K562 (cell line): ENCODE measurements around the gene GNAI2. TPM values are rescaled to one million over a fixed set of nuclear protein-coding genes. Genes with fewer than 3 reads are reported as not detected.

Source experiments
- ATAC-seq: fragments of 200-7000 bp; cut with Tn5 transposase; 3 replicates; pipeline ENCODE4 v1.9.1; 2020; ENCODE audit warnings: moderate library complexity
- BruUV-seq: library from RNA; stranded (reverse); fragments of 400-500 nt; replicated peaks from 2 replicates; lab custom pipeline; 2021; lab: Mats Ljungman, UMichigan
- CTCF ChIA-PET: fragments of 300-600 bp; formaldehyde crosslinking; extraction: SDS; loops from one replicate; lab custom pipeline; 2021; ENCODE audit warnings: low intra/inter-chr PET ratio; lab: Yijun Ruan, JAX
- POLR2A ChIA-PET: fragments of 300-600, 350-650 bp; sonication (Branson Sonifier 250); formaldehyde crosslinking; extraction: SDS; loops from one replicate; lab custom pipeline; 2021; ENCODE audit warnings: antibody characterized with exemption, inconsistent platforms; lab: Yijun Ruan, JAX
- DNase-seq, 4 experiments: peaks; one replicate each; pipeline versions ENCODE4 v3.0.0 to v3.0.0-alpha.2; 2011 to 2018; ENCODE audit warnings: low spot score in 3 of 4, mixed read lengths in 3 of 4; ENCODE audit errors: extremely low read depth in 1 of 4
- FAIRE-seq: peaks from 2 replicates; lab custom pipeline; 2011; peaks lifted over from hg19 to GRCh38; lab: Jason Lieb, UNC
- H2AFZ ChIP-seq: 2 replicates; pipeline ENCODE4 v1.6.0; 2011; ENCODE audit warnings: low read depth, low read length, control low read depth, inconsistent platforms
- H3K27ac ChIP-seq: fragments of 200-600 bp; 3 replicates; pipeline ENCODE4 v1.8.0; 2011; ENCODE audit warnings: low read depth, mild to moderate bottlenecking, control low read depth, inconsistent platforms, low read length, moderate library complexity, mixed read lengths; ENCODE audit errors: extremely low read depth
- H3K27me3 ChIP-seq, 2 experiments: fragments of 300-600 bp in 1 of 2; 2 replicates in 1 of 2; 3 replicates in 1 of 2; pipeline versions ENCODE4 v1.6.0 to v1.8.0; 2011; ENCODE audit warnings: inconsistent platforms in 2 of 2, low read length in 2 of 2, mild to moderate bottlenecking in 1 of 2, mixed read lengths in 1 of 2, moderate library complexity in 1 of 2; ENCODE audit not compliant: control insufficient read depth in 2 of 2, insufficient read depth in 2 of 2
- H3K36me3 ChIP-seq: fragments of 300-600 bp; 3 replicates; pipeline ENCODE4 v1.8.0; 2011; ENCODE audit warnings: mild to moderate bottlenecking, low read length, inconsistent platforms; ENCODE audit not compliant: control insufficient read depth, insufficient read depth
- H3K4me1 ChIP-seq, 2 experiments: fragments of 200-600 bp in 1 of 2; replicated peaks in 1 of 2; 2 replicates in 1 of 2; 3 replicates in 1 of 2; pipeline versions ENCODE4 v1.5.1 to v1.8.0; 2011; ENCODE audit warnings: inconsistent platforms in 2 of 2, low read length in 2 of 2, mild to moderate bottlenecking in 1 of 2, mixed read lengths in 1 of 2, moderate library complexity in 1 of 2; ENCODE audit not compliant: control insufficient read depth in 2 of 2, insufficient read depth in 2 of 2
- H3K4me2 ChIP-seq: 2 replicates; pipeline ENCODE4 v1.6.1; 2011; ENCODE audit warnings: low read length, control low read depth, inconsistent platforms, mixed read lengths; ENCODE audit not compliant: insufficient read depth
- H3K4me3 ChIP-seq: fragments of 200-600 bp; sonication (generic), shearing (Covaris generic); 2 replicates; pipeline ENCODE4 v1.5.1; 2016; ENCODE audit warnings: control low read depth, inconsistent platforms
- H3K79me2 ChIP-seq: fragments of 200-600 bp; 3 replicates; pipeline ENCODE4 v1.8.0; 2011; ENCODE audit warnings: low read length, inconsistent platforms; ENCODE audit not compliant: control insufficient read depth, insufficient read depth
- H3K9ac ChIP-seq, 2 experiments: 2 replicates each; pipeline versions ENCODE4 v1.6.0 to v1.6.1; 2011; ENCODE audit warnings: low read depth in 2 of 2, low read length in 2 of 2, control low read depth in 1 of 2, inconsistent platforms in 1 of 2, mild to moderate bottlenecking in 1 of 2, mixed read lengths in 1 of 2; ENCODE audit not compliant: insufficient read depth in 1 of 2
- H3K9me1 ChIP-seq: one replicate; pipeline ENCODE4 v1.6.0; 2011; ENCODE audit warnings: inconsistent platforms, mild to moderate bottlenecking, low read length, moderate library complexity; ENCODE audit not compliant: control insufficient read depth, insufficient read depth
- H3K9me3 ChIP-seq: replicated peaks from 2 replicates; pipeline ENCODE4 v1.5.1; 2011; ENCODE audit warnings: low read depth, low read length, inconsistent platforms; ENCODE audit not compliant: control insufficient read depth, insufficient read depth
- H4K20me1 ChIP-seq: replicated peaks from 2 replicates; pipeline ENCODE4 v1.6.1; 2011; ENCODE audit warnings: low read length, inconsistent platforms, mixed read lengths; ENCODE audit not compliant: control insufficient read depth, insufficient read depth
- HDGF ChIP-seq: fragments of 450-650 bp; IDR thresholded peaks from 2 replicates; pipeline ENCODE4 v1.6.1; 2016
- SMARCC2 ChIP-seq: fragments of 450-650 bp; IDR thresholded peaks from 2 replicates; pipeline ENCODE4 v1.6.1; 2017; ENCODE audit warnings: antibody characterized with exemption, moderate library complexity, mild to moderate bottlenecking, low read depth
- ZNF699 ChIP-seq: fragments of 250-450 bp; sonication (Bioruptor Pico); IDR thresholded peaks from 2 replicates; pipeline ENCODE4 v1.8.0; 2021; ENCODE audit warnings: mild to moderate bottlenecking, moderate library complexity; ENCODE audit not compliant: insufficient replicate concordance
- WGBS: fragments of 100-300 bp; shearing (Covaris generic); methylation state at CpG from one replicate; pipeline ENCODE4 v1.1.6; 2016; ENCODE audit warnings: low coverage, mixed read lengths; ENCODE audit not compliant: insufficient coverage; ENCODE audit errors: missing lambda C conversion rate; 5-methylcytosine and 5-hydroxymethylcytosine counted together
- in situ Hi-C: fragments of 300-500 bp; cut with MboI; formaldehyde crosslinking; loops from 4 replicates; pipeline ENCODE4 v1.15.0; 2018; ENCODE audit warnings: inconsistent platforms, mixed read lengths
- intact Hi-C: fragments of 100-400 bp; cut with micrococcal nuclease; formaldehyde crosslinking; loops from 2 replicates; pipeline ENCODE4 v1.14.2; 2022
- polyA plus RNA-seq, 8 experiments: library from polyadenylated mRNA; depleted of rRNA in 4 of 8; stranded (reverse) in 5 of 8; unstranded in 3 of 8; fragments of >200 nt; fragmentation: Nextera tagmentation in 2 of 8; fragmentation: Illumina TruSeq in 1 of 8; extraction: Ambion mirVana in 2 of 8; extraction: Trizol in 1 of 8; gene quantifications; 2 replicates each; pipeline versions ENCODE4 v1.2.1 to v1.2.3, GENCODE V29; 2011 to 2014; ENCODE audit warnings: inconsistent platforms in 1 of 8, missing spikeins in 1 of 8
- total RNA-seq, 7 experiments: library from RNA; depleted of rRNA in 6 of 7; stranded (reverse); fragments of >200 nt in 6 of 7; fragmentation: Illumina TruSeq in 2 of 7; extraction: Trizol in 2 of 7; gene quantifications; 2 replicates each; pipeline versions ENCODE4 v1.2.1 to v1.2.3, GENCODE V29; 2011 to 2021; ENCODE audit warnings: low replicate concordance in 1 of 7
- TF ChIP-seq, protein P1 (sequence below): fragments of 450-650 bp; formaldehyde crosslinking; IDR thresholded peaks from 2 replicates; pipeline ENCODE4 v1.4.0; 2020; ENCODE audit warnings: mild to moderate bottlenecking, mixed read lengths
- TF ChIP-seq, protein P2 (sequence below): sonication (generic); formaldehyde crosslinking; IDR thresholded peaks from 2 replicates; pipeline ENCODE4 v1.8.0; 2023; ENCODE audit warnings: mild to moderate bottlenecking, missing genetic modification reagents
- TF ChIP-seq, protein P3 (sequence below): fragments of 450-650 bp; IDR thresholded peaks from 2 replicates; pipeline ENCODE4 v1.6.1; 2016; ENCODE audit warnings: borderline replicate concordance
- TF ChIP-seq, protein P4 (sequence below), 3 experiments: IDR thresholded peaks in 2 of 3; conservative IDR thresholded peaks in 1 of 3; 2 replicates each; pipeline ENCODE4 v1.5.1; 2011 to 2012; ENCODE audit warnings: low read length in 3 of 3, mild to moderate bottlenecking in 3 of 3, control low read depth in 2 of 3, improper control_type of control experiment in 1 of 3, inconsistent platforms in 1 of 3, low read depth in 1 of 3, mixed read lengths in 1 of 3, moderate library complexity in 1 of 3; ENCODE audit not compliant: insufficient read depth in 2 of 3

The GNAI2 gene
- total and polyA plus RNA-seq, 9 of the 15 experiments (the other 6 are each of a cell fraction or from before 2014, with no cell fraction given), result 1.1 to 72.2 (median 42.7) TPM

DNA sequence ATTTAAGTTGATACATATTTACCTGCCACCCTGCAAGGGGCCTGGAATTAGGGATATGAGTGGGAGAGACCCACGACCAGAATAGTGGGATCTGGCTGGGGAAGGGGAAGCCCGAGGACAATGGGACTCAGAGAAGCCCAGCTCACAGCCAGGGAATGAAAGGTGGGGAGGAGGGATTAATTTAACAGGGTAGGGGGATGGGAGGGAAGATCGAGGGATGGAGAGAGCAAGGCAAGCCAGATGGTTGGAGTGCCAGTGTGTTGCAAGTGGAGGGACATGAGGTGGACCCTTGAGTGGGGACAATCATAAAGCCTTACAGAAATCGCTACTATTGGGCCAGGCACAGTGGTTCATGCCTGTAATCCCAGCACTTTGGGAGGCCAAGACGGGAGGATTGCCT lies 4.4 kb upstream of the GNAI2 start:
- intact Hi-C loops (no loop called here), in situ Hi-C loops (no loop called here)
- H3K9me1 ChIP-seq, result no peaks in the 10 kb centered on the region
- H3K36me3 ChIP-seq, result no peaks in the 10 kb centered on the region
- no peak overlapping the region for H3K27ac ChIP-seq
- FAIRE-seq (no peak), DNase-seq (no peak), ATAC-seq (no peak)
- ChIA-PET CTCF (no interaction called here), POLR2A (interaction anchor here (1.2 kb wide), 1 partner anchor 37 kb away, joined by 3 read pairs; no protein-coding TSS in a partner anchor)
- no peaks in the 10 kb centered on the region for H3K27me3 ChIP-seq
- WGBS, result 40% methylated on average over 5 of the region's 5 CpGs
- H3K9ac ChIP-seq, result no peak overlapping the region
- H2AFZ ChIP-seq, result no peak overlapping the region
- no TSS peak for BruUV-seq
- H4K20me1 ChIP-seq, result no peaks in the 10 kb centered on the region
- TF ChIP-seq, protein P1, sequence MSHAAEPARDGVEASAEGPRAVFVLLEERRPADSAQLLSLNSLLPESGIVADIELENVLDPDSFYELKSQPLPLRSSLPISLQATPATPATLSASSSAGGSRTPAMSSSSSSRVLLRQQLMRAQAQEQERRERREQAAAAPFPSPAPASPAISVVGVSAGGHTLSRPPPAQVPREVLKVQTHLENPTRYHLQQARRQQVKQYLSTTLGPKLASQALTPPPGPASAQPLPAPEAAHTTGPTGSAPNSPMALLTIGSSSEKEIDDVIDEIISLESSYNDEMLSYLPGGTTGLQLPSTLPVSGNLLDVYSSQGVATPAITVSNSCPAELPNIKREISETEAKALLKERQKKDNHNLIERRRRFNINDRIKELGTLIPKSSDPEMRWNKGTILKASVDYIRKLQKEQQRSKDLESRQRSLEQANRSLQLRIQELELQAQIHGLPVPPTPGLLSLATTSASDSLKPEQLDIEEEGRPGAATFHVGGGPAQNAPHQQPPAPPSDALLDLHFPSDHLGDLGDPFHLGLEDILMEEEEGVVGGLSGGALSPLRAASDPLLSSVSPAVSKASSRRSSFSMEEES (CRISPR knock-in tag), result no peak
- TF ChIP-seq, protein P2, sequence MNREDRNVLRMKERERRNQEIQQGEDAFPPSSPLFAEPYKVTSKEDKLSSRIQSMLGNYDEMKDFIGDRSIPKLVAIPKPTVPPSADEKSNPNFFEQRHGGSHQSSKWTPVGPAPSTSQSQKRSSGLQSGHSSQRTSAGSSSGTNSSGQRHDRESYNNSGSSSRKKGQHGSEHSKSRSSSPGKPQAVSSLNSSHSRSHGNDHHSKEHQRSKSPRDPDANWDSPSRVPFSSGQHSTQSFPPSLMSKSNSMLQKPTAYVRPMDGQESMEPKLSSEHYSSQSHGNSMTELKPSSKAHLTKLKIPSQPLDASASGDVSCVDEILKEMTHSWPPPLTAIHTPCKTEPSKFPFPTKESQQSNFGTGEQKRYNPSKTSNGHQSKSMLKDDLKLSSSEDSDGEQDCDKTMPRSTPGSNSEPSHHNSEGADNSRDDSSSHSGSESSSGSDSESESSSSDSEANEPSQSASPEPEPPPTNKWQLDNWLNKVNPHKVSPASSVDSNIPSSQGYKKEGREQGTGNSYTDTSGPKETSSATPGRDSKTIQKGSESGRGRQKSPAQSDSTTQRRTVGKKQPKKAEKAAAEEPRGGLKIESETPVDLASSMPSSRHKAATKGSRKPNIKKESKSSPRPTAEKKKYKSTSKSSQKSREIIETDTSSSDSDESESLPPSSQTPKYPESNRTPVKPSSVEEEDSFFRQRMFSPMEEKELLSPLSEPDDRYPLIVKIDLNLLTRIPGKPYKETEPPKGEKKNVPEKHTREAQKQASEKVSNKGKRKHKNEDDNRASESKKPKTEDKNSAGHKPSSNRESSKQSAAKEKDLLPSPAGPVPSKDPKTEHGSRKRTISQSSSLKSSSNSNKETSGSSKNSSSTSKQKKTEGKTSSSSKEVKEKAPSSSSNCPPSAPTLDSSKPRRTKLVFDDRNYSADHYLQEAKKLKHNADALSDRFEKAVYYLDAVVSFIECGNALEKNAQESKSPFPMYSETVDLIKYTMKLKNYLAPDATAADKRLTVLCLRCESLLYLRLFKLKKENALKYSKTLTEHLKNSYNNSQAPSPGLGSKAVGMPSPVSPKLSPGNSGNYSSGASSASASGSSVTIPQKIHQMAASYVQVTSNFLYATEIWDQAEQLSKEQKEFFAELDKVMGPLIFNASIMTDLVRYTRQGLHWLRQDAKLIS (CRISPR knock-in tag), result no peak
- TF ChIP-seq, protein P3, sequence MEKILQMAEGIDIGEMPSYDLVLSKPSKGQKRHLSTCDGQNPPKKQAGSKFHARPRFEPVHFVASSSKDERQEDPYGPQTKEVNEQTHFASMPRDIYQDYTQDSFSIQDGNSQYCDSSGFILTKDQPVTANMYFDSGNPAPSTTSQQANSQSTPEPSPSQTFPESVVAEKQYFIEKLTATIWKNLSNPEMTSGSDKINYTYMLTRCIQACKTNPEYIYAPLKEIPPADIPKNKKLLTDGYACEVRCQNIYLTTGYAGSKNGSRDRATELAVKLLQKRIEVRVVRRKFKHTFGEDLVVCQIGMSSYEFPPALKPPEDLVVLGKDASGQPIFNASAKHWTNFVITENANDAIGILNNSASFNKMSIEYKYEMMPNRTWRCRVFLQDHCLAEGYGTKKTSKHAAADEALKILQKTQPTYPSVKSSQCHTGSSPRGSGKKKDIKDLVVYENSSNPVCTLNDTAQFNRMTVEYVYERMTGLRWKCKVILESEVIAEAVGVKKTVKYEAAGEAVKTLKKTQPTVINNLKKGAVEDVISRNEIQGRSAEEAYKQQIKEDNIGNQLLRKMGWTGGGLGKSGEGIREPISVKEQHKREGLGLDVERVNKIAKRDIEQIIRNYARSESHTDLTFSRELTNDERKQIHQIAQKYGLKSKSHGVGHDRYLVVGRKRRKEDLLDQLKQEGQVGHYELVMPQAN, result no peak
- TF ChIP-seq SMARCC2 (no peak), HDGF (no peak), ZNF699 (CRISPR knock-in tag) (no peak)
- TF ChIP-seq, protein P4, sequence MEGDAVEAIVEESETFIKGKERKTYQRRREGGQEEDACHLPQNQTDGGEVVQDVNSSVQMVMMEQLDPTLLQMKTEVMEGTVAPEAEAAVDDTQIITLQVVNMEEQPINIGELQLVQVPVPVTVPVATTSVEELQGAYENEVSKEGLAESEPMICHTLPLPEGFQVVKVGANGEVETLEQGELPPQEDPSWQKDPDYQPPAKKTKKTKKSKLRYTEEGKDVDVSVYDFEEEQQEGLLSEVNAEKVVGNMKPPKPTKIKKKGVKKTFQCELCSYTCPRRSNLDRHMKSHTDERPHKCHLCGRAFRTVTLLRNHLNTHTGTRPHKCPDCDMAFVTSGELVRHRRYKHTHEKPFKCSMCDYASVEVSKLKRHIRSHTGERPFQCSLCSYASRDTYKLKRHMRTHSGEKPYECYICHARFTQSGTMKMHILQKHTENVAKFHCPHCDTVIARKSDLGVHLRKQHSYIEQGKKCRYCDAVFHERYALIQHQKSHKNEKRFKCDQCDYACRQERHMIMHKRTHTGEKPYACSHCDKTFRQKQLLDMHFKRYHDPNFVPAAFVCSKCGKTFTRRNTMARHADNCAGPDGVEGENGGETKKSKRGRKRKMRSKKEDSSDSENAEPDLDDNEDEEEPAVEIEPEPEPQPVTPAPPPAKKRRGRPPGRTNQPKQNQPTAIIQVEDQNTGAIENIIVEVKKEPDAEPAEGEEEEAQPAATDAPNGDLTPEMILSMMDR (IDR thresholded peaks at IDR 0.05 in 2 of 3, conservative IDR thresholded peaks at IDR 0.05 in 1 of 3; ENCODE audit: insufficient read depth in 2 of 3, low read depth in 1 of 3, low read length in 3 of 3), result no peak
- H3K9me3 ChIP-seq, result no peaks in the 10 kb centered on the region
- no peak overlapping the region for H3K4me3 ChIP-seq
- peaks cover 31 to 65% of the 10 kb centered on the region in 2 experiments for H3K4me1 ChIP-seq
- peaks cover 5% of the 10 kb centered on the region for H3K79me2 ChIP-seq
- H3K4me2 ChIP-seq, result no peak overlapping the region
